B cell (primary cell): ENCODE data around the gene GNPDA1.

Experiments used
- EZH2 ChIP-seq: IDR thresholded peaks from 2 replicates; pipeline ENCODE4 v1.6.1; 2012; ENCODE audit warnings: borderline replicate concordance, low read depth, mild to moderate bottlenecking, moderate library complexity, low read length; ENCODE audit not compliant: insufficient read depth, poor library complexity, severe bottlenecking
- TF ChIP-seq, protein P1 (sequence below): fragments of 200-600 bp; IDR thresholded peaks from one replicate; pipeline ENCODE4 v1.8.0; 2022; ENCODE audit warnings: antibody characterized with exemption, mild to moderate bottlenecking

DNA sequence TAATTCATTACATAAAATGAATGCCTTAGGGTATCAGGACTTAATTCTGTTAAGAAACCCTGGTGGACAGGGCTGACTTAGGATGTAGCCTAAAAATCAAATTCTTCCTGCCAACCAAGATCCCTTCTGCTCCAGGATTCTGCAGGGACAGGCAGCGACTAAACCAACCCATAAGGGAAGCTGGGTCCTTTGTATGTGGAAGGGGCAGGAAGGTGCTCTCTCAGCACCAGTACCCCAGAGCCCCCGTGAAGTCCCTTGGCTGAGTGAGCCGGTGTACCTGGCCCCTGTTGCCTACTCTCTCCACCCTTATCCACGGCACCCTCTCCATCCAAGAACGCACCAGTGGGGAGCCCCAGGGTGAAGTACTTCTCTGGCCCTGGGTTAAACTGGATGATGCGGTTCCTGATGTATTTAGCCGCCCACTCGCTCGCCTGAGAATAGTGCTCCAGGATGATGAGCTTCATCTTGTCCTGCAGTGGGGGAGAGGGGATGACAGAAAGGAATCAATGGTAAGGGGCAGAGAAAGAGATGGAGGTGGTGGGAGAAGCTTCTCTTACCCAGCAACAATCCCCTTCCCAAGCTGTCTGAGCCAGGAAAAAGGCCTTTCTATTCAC, 1.1 kb downstream of the GNPDA1 start:
- TF ChIP-seq, protein P1, sequence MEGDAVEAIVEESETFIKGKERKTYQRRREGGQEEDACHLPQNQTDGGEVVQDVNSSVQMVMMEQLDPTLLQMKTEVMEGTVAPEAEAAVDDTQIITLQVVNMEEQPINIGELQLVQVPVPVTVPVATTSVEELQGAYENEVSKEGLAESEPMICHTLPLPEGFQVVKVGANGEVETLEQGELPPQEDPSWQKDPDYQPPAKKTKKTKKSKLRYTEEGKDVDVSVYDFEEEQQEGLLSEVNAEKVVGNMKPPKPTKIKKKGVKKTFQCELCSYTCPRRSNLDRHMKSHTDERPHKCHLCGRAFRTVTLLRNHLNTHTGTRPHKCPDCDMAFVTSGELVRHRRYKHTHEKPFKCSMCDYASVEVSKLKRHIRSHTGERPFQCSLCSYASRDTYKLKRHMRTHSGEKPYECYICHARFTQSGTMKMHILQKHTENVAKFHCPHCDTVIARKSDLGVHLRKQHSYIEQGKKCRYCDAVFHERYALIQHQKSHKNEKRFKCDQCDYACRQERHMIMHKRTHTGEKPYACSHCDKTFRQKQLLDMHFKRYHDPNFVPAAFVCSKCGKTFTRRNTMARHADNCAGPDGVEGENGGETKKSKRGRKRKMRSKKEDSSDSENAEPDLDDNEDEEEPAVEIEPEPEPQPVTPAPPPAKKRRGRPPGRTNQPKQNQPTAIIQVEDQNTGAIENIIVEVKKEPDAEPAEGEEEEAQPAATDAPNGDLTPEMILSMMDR = no peak
- TF ChIP-seq EZH2 = no peak
